Measurements from ENCODE around the gene PGAP2. TPM values are rescaled to one million over a fixed set of nuclear protein-coding genes. Genes with fewer than 3 reads are reported as not detected.

The PGAP2 gene
- total and polyA plus RNA-seq, 10 of the 15 experiments (the other 5 are each of a cell fraction or from before 2014, with no cell fraction given), result 12.3 to 37.4 (median 31.9) TPM

DNA sequence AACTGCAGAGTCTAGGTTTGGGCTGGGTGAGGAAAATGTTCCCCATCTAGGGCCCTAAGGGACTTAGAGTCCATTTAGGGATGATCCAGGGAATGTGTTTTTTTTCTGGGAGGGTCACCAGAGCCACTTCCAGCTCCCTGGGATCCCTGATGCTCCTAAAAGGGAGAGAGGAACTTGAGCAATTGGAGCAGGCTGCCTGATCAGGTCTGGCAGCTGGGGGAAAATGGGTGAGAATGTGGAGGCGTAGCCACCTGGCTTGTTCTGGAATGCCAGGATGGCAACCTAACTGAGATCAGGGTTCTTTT, 1.2 kb downstream of the PGAP2 start:
- in situ Hi-C loops (cut with MboI) (no loop called here), intact Hi-C loops (cut with micrococcal nuclease; ENCODE audit: unreplicated experiment) (no loop called here)
- H3K4me1 ChIP-seq (ENCODE audit: control insufficient read depth, insufficient read depth, low read length), result no peaks in the 10 kb centered on the region
- H4K20me1 ChIP-seq (ENCODE audit: control insufficient read depth, insufficient read depth), result no peaks in the 10 kb centered on the region
- no peaks in the 10 kb centered on the region for H3K79me2 ChIP-seq (ENCODE audit: control insufficient read depth, insufficient read depth, low read length)
- H3K9ac ChIP-seq (ENCODE audit: control insufficient read depth, insufficient read depth, low read length), result no peak overlapping the region
- no TSS peak for BruUV-seq (replicated peaks)
- no peak overlapping the region for H2AFZ ChIP-seq (ENCODE audit: control insufficient read depth, low read depth, low read length)
- H3K27ac ChIP-seq (ENCODE audit: control insufficient read depth, insufficient read depth), result no peak overlapping the region
- no peak for FAIRE-seq
- ATAC-seq, result no peak
- no peak for DNase-seq (ENCODE audit: low read depth, low spot score)
- SMC1A ChIA-PET (ENCODE audit: uncharacterized antibody, unreplicated experiment), result interaction anchor here (0.8 to 4.1 kb wide), 21 partner anchors 11 to 307 kb away, joined by 3 to 33 read pairs (median 4); partner anchors contain the start of genes NUP98 and RHOG
- TF ChIP-seq TCF12 (IDR thresholded peaks at IDR 0.05; ENCODE audit: low read depth, low read length) (no peak), SRF (IDR thresholded peaks at IDR 0.05; ENCODE audit: low read depth in 2 of 2, low read length in 2 of 2) (no peak), SMARCA5 (IDR thresholded peaks at IDR 0.05) (no peak), SIX5 (IDR thresholded peaks at IDR 0.05; ENCODE audit: low read depth, low read length, severe bottlenecking) (no peak), ATF7 (IDR thresholded peaks at IDR 0.05; ENCODE audit: low read depth) (no peak), TBL1XR1 (IDR thresholded peaks at IDR 0.05; ENCODE audit: low read depth, low read length) (no peak), SREBF1 (IDR thresholded peaks at IDR 0.05; ENCODE audit: low read length) (no peak), SUZ12 (IDR thresholded peaks at IDR 0.05; ENCODE audit: unreplicated experiment) (no peak)
- TF ChIP-seq, protein P1, sequence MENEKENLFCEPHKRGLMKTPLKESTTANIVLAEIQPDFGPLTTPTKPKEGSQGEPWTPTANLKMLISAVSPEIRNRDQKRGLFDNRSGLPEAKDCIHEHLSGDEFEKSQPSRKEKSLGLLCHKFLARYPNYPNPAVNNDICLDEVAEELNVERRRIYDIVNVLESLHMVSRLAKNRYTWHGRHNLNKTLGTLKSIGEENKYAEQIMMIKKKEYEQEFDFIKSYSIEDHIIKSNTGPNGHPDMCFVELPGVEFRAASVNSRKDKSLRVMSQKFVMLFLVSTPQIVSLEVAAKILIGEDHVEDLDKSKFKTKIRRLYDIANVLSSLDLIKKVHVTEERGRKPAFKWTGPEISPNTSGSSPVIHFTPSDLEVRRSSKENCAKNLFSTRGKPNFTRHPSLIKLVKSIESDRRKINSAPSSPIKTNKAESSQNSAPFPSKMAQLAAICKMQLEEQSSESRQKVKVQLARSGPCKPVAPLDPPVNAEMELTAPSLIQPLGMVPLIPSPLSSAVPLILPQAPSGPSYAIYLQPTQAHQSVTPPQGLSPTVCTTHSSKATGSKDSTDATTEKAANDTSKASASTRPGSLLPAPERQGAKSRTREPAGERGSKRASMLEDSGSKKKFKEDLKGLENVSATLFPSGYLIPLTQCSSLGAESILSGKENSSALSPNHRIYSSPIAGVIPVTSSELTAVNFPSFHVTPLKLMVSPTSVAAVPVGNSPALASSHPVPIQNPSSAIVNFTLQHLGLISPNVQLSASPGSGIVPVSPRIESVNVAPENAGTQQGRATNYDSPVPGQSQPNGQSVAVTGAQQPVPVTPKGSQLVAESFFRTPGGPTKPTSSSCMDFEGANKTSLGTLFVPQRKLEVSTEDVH (IDR thresholded peaks at IDR 0.05; ENCODE audit: low read depth, partially characterized antibody), result no peak
- TF ChIP-seq, protein P2, sequence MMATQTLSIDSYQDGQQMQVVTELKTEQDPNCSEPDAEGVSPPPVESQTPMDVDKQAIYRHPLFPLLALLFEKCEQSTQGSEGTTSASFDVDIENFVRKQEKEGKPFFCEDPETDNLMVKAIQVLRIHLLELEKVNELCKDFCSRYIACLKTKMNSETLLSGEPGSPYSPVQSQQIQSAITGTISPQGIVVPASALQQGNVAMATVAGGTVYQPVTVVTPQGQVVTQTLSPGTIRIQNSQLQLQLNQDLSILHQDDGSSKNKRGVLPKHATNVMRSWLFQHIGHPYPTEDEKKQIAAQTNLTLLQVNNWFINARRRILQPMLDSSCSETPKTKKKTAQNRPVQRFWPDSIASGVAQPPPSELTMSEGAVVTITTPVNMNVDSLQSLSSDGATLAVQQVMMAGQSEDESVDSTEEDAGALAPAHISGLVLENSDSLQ (IDR thresholded peaks at IDR 0.05), result no peak
- H3K4me2 ChIP-seq (ENCODE audit: control insufficient read depth, insufficient read depth), result no peak overlapping the region
- CTCF ChIA-PET, result interaction anchor here (0.5 to 4.5 kb wide), 36 partner anchors 10 to 820 kb away, joined by 3 to 44 read pairs (median 4); partner anchors contain the start of genes NUP98 and RHOG
- POLR2A ChIA-PET, result interaction anchor here (0.6 to 1.9 kb wide), 5 partner anchors 26 to 263 kb away, joined by 3 to 5 read pairs (median 3); partner anchors contain the start of gene RHOG
- H3K4me3 ChIP-seq, result no peak overlapping the region
- RAD21 ChIA-PET (ENCODE audit: unreplicated experiment), result interaction anchor here (1.0 to 4.4 kb wide), 12 partner anchors 8 to 263 kb away, joined by 3 to 25 read pairs (median 8); partner anchors contain the start of genes NUP98, RHOG and STIM1
- 100% methylated on average over 1 of the region's 1 CpG for WGBS (ENCODE audit: insufficient coverage, insufficient replicate concordance, low lambda C conversion rate, missing lambda C conversion rate)
- no peaks in the 10 kb centered on the region for H3K9me3 ChIP-seq (replicated peaks; ENCODE audit: control insufficient read depth, insufficient read depth, low read length)
- H3K36me3 ChIP-seq (ENCODE audit: control insufficient read depth in 2 of 2, insufficient read depth in 2 of 2, low read length in 1 of 2), result no peaks in the 10 kb centered on the region; a peak in 1 of 4 replicates
- H3K27me3 ChIP-seq (replicated peaks in 1 of 2; ENCODE audit: control insufficient read depth in 2 of 2, insufficient read depth in 2 of 2, low read length in 1 of 2), result no peaks in the 10 kb centered on the region

All from GM12878 (cell line).